ENCODE measurements around the gene RBM4B. TPM values are rescaled to one million over a fixed set of nuclear protein-coding genes. Genes with fewer than 3 reads are reported as not detected.

The RBM4B gene
- total RNA-seq, 1 donor from 2014 or later = 4.0 TPM

DNA sequence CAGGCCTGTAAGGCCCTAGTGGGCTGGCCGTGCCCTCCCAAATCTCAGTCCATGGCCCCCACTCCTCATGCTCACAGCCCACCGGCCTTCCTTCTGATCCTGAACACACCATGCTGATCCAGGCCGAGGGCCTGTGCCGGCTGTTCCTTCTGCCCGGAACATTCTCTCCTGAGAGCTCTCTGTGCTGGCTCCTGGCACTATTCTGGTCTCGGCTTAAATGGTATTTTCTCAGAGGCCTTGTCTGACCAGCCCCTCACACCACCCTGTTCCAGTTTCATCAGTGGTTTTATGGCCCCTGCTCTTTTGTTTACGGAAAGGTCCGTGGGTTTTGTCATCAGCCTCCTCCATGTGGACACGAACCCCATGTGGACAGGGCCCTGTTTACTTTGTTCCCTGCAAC is 29.3 kb upstream of the RBM4B start:
- DNase-seq (ENCODE audit: low read depth) = no peak
- no peak overlapping the region for H3K4me3 ChIP-seq (ENCODE audit: low read depth, low read length)
- TF ChIP-seq, protein P1, sequence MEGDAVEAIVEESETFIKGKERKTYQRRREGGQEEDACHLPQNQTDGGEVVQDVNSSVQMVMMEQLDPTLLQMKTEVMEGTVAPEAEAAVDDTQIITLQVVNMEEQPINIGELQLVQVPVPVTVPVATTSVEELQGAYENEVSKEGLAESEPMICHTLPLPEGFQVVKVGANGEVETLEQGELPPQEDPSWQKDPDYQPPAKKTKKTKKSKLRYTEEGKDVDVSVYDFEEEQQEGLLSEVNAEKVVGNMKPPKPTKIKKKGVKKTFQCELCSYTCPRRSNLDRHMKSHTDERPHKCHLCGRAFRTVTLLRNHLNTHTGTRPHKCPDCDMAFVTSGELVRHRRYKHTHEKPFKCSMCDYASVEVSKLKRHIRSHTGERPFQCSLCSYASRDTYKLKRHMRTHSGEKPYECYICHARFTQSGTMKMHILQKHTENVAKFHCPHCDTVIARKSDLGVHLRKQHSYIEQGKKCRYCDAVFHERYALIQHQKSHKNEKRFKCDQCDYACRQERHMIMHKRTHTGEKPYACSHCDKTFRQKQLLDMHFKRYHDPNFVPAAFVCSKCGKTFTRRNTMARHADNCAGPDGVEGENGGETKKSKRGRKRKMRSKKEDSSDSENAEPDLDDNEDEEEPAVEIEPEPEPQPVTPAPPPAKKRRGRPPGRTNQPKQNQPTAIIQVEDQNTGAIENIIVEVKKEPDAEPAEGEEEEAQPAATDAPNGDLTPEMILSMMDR (conservative IDR thresholded peaks at IDR 0.05; ENCODE audit: low read depth, low read length) = no peak

DNA sequence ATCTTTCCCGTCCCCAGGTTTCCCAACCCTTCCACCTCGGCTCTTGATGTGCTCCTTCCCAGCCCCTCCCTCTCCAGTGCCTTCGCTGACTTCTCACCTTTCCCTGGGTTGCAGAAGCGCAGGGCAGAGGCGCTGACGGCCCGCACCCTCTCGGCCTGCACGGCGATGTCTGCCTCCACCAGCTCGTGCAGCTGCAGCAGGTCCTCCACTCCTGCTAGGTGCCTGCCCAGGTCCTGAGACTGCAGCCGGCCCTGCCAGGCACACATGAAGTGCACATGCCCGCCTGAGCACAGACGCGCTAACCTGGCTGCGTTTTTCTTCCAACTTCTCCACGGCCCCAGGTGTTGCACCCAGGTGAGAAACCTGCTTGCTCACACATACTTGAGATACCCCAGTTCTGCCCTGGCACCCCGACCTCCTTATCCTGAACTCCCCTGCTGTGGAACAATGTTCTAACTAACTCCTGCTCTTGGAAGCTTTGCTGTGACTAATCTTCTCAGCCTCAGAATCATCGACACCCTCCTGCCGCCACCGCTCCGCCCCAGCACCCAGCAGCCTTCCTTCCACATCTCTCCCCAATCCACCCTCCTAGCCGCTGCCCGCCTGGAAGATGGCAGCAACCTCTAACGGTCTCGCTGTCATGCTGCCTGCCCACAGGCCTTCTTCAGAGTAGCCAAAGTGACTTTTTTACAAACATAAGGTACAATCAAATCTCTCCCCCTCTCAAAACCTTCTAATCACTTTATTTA is 28.1 kb upstream of the RBM4B start:
- H3K4me3 ChIP-seq (ENCODE audit: low read depth, low read length) = no peak overlapping the region
- no peak for DNase-seq (ENCODE audit: low read depth)
- TF ChIP-seq, protein P1 (conservative IDR thresholded peaks at IDR 0.05; ENCODE audit: low read depth, low read length) = no peak

DNA sequence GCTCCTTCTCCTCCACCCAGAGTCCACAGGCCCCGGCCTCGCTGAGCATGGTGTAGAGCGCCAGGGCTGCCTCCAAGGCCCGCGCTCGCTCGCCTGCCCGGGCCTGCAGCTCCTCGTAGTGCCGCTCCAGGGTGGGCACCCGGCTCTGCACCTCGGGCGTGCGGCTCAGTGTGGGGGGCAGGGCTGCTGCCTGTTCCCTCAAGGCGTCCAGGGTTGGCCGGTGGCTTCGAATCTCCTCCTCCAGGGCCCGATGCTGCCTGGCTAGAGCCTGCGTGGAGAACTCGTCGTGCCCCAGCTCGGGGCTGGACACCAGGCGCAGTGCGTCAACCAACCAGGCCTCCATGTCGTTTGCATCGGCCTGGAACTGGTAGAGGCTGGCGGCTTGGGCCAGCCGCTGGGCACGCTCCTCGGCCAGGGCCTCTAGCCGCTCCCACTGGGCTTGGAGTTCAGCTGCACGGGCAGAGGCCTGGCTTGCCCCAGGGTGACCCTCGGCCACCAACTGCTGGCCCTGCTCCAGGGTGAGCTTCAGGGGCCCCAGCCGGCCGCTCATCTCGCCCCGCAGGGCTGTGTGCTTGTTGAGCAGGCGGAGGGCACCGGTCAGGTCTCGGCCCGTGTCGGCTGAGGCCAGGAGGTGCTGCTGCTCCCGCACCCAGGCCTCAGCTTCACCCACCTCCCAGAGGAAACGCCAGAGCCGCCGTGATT is 27.1 kb upstream of the RBM4B start:
- TF ChIP-seq, protein P1 (conservative IDR thresholded peaks at IDR 0.05; ENCODE audit: low read depth, low read length) = no peak
- DNase-seq (ENCODE audit: low read depth) = no peak
- no peak overlapping the region for H3K4me3 ChIP-seq (ENCODE audit: low read depth, low read length)

DNA sequence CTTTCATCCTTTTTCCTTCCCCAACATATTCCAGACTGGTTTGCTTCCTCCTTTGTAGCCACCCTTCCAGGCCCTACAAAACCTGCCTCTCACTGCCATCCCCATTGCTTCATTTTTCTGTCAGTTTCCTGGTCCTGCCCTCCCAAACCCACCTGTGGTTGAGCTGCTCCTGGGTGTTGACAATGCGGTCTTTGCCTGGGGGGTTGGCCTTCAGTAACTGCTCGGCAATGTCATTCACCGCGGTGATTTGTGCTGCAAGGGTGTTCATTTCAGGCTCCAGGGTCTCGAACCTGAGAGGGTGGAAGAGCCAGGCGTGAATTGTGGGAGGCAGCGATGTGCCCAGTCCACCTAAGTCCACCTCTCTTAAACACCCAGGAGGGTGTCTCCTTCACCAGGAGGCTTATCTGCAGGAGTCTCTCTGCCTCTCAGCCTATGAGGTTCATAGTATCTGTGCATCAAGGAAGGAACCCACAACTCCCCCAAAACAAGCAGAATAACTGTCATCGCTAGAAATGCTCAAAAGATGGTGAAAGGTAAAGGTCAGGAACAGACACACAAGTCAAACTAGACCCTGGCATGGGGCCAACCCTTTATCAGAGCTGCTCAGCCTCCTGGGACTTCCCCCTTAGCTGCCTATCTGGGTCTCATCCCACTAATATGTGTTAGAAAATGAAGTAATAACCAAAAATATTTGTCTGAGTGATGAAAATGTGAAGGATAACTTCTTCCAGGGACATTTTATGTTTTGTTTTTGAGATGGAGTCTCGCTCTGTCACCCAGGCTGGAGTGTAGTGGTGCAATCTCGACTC is 23.9 kb upstream of the RBM4B start:
- no peak for DNase-seq (ENCODE audit: low read depth)
- no peak overlapping the region for H3K4me3 ChIP-seq (ENCODE audit: low read depth, low read length)
- TF ChIP-seq, protein P1 (conservative IDR thresholded peaks at IDR 0.05; ENCODE audit: low read depth, low read length) = no peak

DNA sequence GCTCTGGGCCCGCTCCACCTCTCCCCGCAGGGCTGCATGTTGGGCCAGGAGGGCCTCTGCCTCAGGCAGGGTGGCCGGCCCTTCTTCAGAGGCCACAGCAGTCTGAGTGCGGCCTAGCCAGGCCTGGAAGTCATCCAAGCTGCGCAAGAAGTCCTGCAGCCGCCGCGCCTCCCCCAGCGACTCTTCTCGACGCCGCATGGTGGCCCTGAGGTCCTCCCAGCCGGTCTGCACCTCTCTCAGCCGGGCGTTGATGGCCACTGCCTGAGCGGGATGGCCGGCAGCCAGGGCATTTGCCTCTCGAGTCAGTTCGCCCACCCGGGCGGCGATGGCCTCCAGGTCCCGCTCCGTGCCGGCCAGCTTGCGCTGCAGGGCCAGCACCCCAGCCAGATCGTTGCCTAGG is 23.1 kb upstream of the RBM4B start:
- H3K4me3 ChIP-seq (ENCODE audit: low read depth, low read length) = no peak overlapping the region
- no peak for DNase-seq (ENCODE audit: low read depth)
- TF ChIP-seq, protein P1 (conservative IDR thresholded peaks at IDR 0.05; ENCODE audit: low read depth, low read length) = no peak

DNA sequence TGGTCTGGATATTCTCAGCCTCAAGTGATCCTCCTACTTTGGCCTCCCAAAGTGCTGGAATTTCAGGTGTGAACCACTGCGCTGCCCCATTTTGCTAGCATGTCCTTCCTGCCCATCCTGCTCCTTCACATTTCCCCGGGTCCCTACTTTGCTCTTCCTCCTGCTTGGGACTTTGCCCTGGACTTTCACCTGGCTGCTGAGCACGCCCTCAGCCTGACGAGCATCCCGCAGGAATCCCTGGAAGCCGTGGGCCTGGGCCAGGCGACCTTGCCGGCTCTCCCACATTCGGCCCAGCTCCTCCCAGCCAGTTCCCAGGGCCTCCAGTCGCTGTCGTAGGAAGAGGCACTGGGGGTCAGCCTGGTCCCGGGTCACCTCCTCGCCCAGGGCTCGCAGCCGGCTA is 22.6 kb upstream of the RBM4B start:
- no peak for DNase-seq (ENCODE audit: low read depth)
- no peak overlapping the region for H3K4me3 ChIP-seq (ENCODE audit: low read depth, low read length)
- TF ChIP-seq, protein P1 (conservative IDR thresholded peaks at IDR 0.05; ENCODE audit: low read depth, low read length) = no peak
